Uterus (tissue), 2 donors: ENCODE results near the gene GPR161.

Source experiments
- POLR2A ChIP-seq, 2 donors: fragments of 450-650 bp; IDR thresholded peaks; one replicate each; pipeline ENCODE4 v1.6.1; 2016; ENCODE audit warnings: antibody characterized with exemption in 2 of 2, mild to moderate bottlenecking in 1 of 2, moderate library complexity in 1 of 2
- TF ChIP-seq, protein P1 (sequence below), 4 experiments: fragments of 200-600 bp in 2 of 4; fragments of 450-650 bp in 2 of 4; sonication (generic) in 2 of 4; IDR thresholded peaks; one replicate each; pipeline ENCODE4 v1.5.1; 2016 to 2019; ENCODE audit warnings: antibody characterized with exemption in 4 of 4, mild to moderate bottlenecking in 2 of 4, moderate library complexity in 1 of 4

DNA sequence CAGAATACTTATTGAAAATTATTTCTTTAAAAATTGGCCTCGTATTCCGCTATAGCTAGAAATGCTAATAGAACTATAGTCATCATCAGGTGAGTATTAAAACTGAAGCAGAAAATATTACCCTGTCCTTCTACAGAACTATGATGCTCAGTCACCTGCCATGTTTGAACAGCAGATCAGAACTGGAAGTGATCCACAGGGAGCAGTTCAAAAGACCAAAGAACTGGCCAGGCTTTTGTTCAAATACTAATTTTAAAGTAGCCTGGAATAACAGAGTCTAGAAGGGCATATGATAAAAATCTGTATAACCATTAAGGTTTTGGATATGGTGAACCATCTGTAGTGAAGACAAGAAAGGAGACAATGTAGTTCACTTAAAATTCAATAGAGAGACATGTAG lies 94.4 kb downstream of the GPR161 start:
- TF ChIP-seq, protein P1, sequence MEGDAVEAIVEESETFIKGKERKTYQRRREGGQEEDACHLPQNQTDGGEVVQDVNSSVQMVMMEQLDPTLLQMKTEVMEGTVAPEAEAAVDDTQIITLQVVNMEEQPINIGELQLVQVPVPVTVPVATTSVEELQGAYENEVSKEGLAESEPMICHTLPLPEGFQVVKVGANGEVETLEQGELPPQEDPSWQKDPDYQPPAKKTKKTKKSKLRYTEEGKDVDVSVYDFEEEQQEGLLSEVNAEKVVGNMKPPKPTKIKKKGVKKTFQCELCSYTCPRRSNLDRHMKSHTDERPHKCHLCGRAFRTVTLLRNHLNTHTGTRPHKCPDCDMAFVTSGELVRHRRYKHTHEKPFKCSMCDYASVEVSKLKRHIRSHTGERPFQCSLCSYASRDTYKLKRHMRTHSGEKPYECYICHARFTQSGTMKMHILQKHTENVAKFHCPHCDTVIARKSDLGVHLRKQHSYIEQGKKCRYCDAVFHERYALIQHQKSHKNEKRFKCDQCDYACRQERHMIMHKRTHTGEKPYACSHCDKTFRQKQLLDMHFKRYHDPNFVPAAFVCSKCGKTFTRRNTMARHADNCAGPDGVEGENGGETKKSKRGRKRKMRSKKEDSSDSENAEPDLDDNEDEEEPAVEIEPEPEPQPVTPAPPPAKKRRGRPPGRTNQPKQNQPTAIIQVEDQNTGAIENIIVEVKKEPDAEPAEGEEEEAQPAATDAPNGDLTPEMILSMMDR (IDR thresholded peaks at IDR 0.05): no peak
- no peak for TF ChIP-seq POLR2A (IDR thresholded peaks at IDR 0.05)
